Esophagus squamous epithelium (tissue), 5 donors: ENCODE data around the gene MYRFL. TPM values are rescaled to one million over a fixed set of nuclear protein-coding genes. Genes with fewer than 3 reads are reported as not detected.

Experiments
- DNase-seq: peaks from one replicate; lab custom pipeline; 2025; lab: John Stamatoyannopoulos, UW
- H3K27ac ChIP-seq, 4 donors: fragments of 200-600 bp; sonication (generic); one replicate each; pipeline ENCODE4 v1.5.1; 2016 to 2019; ENCODE audit warnings: mild to moderate bottlenecking in 1 of 4
- H3K27me3 ChIP-seq, 4 donors: fragments of 200-600 bp; sonication (generic); 1 replicate in 3 of 4; 2 replicates in 1 of 4; pipeline versions ENCODE4 v1.5.1 to v1.6.0; 2017 to 2021; ENCODE audit warnings: antibody characterized with exemption in 1 of 4
- H3K36me3 ChIP-seq, 3 donors: fragments of 200-600 bp; sonication (generic); one replicate each; pipeline ENCODE4 v1.5.1; 2016 to 2019
- H3K4me1 ChIP-seq, 3 donors: fragments of 200-600 bp; sonication (generic); one replicate each; pipeline ENCODE4 v1.5.1; 2017 to 2019
- H3K4me3 ChIP-seq, 4 donors: fragments of 200-600 bp; sonication (generic); 1 replicate in 3 of 4; 2 replicates in 1 of 4; pipeline ENCODE4 v1.5.1; 2016 to 2019; ENCODE audit warnings: mild to moderate bottlenecking in 2 of 4, moderate library complexity in 1 of 4
- H3K9me3 ChIP-seq, 3 donors: fragments of 200-600 bp; sonication (generic); one replicate each; pipeline ENCODE4 v1.5.1; 2016 to 2019
- POLR2A ChIP-seq, 4 donors: fragments of 450-650 bp; IDR thresholded peaks; one replicate each; pipeline ENCODE4 v1.6.1; 2017; ENCODE audit warnings: antibody characterized with exemption in 4 of 4, mild to moderate bottlenecking in 4 of 4, moderate library complexity in 3 of 4
- WGBS, 2 donors: methylation state at CpG; one replicate each; pipeline ENCODE4 v1.1.5; 2018; 5-methylcytosine and 5-hydroxymethylcytosine counted together
- intact Hi-C: fragments of 100-400 bp; cut with DNase I; formaldehyde crosslinking; loops from one replicate; pipeline ENCODE4 v1.15.0; 2022
- total RNA-seq, 4 donors: library from RNA; depleted of rRNA; stranded (reverse); fragments of >200 nt; gene quantifications; one replicate each; pipeline ENCODE4 v1.1.0, GENCODE V29; 2016
- TF ChIP-seq, protein P1 (sequence below), 6 experiments: fragments of 450-650 bp in 4 of 6; fragments of 200-600 bp in 2 of 6; sonication (generic) in 2 of 6; IDR thresholded peaks; one replicate each; pipeline ENCODE4 v1.5.1; 2016 to 2019; ENCODE audit warnings: antibody characterized with exemption in 6 of 6, mild to moderate bottlenecking in 4 of 6, moderate library complexity in 4 of 6
- donor health status: DM: yes; HTN: yes; CAD: no.

Gene MYRFL
- total RNA-seq, 4 donors from 2014 or later: not detected

DNA sequence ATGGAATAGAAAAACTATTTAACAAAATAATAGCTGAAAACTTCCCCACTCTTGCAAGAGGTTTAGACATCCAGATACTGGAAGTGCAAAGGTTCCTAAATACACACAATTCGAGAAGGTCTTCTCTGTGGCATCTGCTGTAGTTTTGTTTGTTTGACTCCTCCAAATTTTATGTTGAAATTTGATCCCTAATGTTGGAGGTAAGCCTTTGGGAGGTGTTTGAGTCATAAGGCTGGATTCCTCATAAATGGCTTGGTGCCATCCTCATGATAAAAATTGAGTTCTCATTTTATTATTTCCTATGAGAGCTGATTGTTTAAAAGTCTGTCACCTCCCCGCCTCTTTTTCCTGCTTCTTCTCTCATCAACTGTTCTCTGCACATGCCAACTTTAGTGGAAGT lies 182.7 kb downstream of the MYRFL start:
- H3K9me3 ChIP-seq: peaks cover 0 to 17% (median 7%) of the 10 kb centered on the region in 3 donors
- peaks cover 0 to 16% (median 3%) of the 10 kb centered on the region in 3 donors for H3K4me1 ChIP-seq
- no peaks in the 10 kb centered on the region for H3K27me3 ChIP-seq
- intact Hi-C loops: no loop called here
- 33 to 58% methylated on average over 2 of the region's 2 CpGs for WGBS, 2 donors
- H3K27ac ChIP-seq: no peak overlapping the region
- DNase-seq: no peak
- H3K4me3 ChIP-seq: no peak overlapping the region
- no peaks in the 10 kb centered on the region for H3K36me3 ChIP-seq
- TF ChIP-seq POLR2A (IDR thresholded peaks at IDR 0.05): no peak
- TF ChIP-seq, protein P1, sequence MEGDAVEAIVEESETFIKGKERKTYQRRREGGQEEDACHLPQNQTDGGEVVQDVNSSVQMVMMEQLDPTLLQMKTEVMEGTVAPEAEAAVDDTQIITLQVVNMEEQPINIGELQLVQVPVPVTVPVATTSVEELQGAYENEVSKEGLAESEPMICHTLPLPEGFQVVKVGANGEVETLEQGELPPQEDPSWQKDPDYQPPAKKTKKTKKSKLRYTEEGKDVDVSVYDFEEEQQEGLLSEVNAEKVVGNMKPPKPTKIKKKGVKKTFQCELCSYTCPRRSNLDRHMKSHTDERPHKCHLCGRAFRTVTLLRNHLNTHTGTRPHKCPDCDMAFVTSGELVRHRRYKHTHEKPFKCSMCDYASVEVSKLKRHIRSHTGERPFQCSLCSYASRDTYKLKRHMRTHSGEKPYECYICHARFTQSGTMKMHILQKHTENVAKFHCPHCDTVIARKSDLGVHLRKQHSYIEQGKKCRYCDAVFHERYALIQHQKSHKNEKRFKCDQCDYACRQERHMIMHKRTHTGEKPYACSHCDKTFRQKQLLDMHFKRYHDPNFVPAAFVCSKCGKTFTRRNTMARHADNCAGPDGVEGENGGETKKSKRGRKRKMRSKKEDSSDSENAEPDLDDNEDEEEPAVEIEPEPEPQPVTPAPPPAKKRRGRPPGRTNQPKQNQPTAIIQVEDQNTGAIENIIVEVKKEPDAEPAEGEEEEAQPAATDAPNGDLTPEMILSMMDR (IDR thresholded peaks at IDR 0.05): no peak

Other genes starting within 250 kb of the MYRFL start
- gene CCT2, start 239.8 kb upstream of the MYRFL start, total RNA-seq: 100 to 1,000 TPM in 3 of 4 donors, 10 to 100 TPM in 1; 45.4 to 164 (median 156) TPM
- gene LRRC10, start 214.3 kb upstream of the MYRFL start, total RNA-seq: not detected
- not detected for gene BEST3, start 125.9 kb upstream of the MYRFL start, total RNA-seq
- 10 to 100 TPM in 3 of 4 donors, 1 to 10 TPM in 1; 6.7 to 17.2 (median 15.1) TPM for gene RAB3IP, start 86.4 kb upstream of the MYRFL start, total RNA-seq